ENCODE measurements around the gene AP3S2.
"Not testable (repeated sequence)": the region's sequence is repeated elsewhere in the genome, so short reads cannot be mapped to it uniquely, and the experiment has no call there.

AP3S2 gene

GRCh38 chr15:89870688-89871288, 23.0 kb downstream of the AP3S2 start:
- Histone ChIP-seq H3K27ac (no peak overlapping the region), H3K4me3 (ENCODE audit: low read depth, low read length) (no peak overlapping the region), H3K79me2 (no peaks in the 10 kb centered on the region), H3K4me1 (no peaks in the 10 kb centered on the region), H3K9me3 (ENCODE audit: control insufficient read depth, low read length) (no peaks in the 10 kb centered on the region), H3K9ac (no peak overlapping the region), H3K36me3 (ENCODE audit: control insufficient read depth, insufficient read depth, low read length) (no peaks in the 10 kb centered on the region), H2AFZ (no peak overlapping the region), H3K4me2 (ENCODE audit: low read length) (no peak overlapping the region), H3K27me3 (ENCODE audit: control insufficient read depth, insufficient read depth, low read length) (no peaks in the 10 kb centered on the region)
- no peak for TF ChIP-seq CTCF (IDR thresholded peaks at IDR 0.05)

DNA sequence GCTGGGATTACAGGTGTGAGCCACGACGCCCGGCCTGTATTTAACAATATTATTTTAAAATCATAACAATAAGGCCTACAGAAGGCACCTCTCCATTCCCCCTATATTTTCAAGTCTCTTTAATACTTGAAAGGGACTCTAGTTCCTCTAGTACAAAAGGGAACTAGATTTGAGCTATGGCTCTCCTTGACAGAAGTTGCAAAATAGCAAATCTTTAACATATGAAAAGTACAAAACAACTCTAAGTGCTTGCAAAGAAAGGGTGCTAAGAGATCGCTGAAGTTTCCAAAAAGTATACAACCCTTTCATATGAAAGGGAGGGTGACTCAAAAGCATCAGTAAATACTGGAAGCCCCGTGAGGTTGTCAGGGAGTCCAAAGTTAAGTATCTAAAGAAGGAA, 23.8 kb downstream of the AP3S2 start:
- no peak overlapping the region for H3K4me2 ChIP-seq (ENCODE audit: low read length)
- no peak overlapping the region for H3K27ac ChIP-seq
- no peaks in the 10 kb centered on the region for H3K79me2 ChIP-seq
- H3K36me3 ChIP-seq (ENCODE audit: control insufficient read depth, insufficient read depth, low read length), result no peaks in the 10 kb centered on the region
- no peaks in the 10 kb centered on the region for H3K4me1 ChIP-seq
- no peaks in the 10 kb centered on the region for H3K9me3 ChIP-seq (ENCODE audit: control insufficient read depth, low read length)
- no peak overlapping the region for H3K4me3 ChIP-seq (ENCODE audit: low read depth, low read length)
- H2AFZ ChIP-seq, result no peak overlapping the region
- H3K9ac ChIP-seq, result no peak overlapping the region
- no peak for TF ChIP-seq CTCF (IDR thresholded peaks at IDR 0.05)
- no peaks in the 10 kb centered on the region for H3K27me3 ChIP-seq (ENCODE audit: control insufficient read depth, insufficient read depth, low read length)

DNA sequence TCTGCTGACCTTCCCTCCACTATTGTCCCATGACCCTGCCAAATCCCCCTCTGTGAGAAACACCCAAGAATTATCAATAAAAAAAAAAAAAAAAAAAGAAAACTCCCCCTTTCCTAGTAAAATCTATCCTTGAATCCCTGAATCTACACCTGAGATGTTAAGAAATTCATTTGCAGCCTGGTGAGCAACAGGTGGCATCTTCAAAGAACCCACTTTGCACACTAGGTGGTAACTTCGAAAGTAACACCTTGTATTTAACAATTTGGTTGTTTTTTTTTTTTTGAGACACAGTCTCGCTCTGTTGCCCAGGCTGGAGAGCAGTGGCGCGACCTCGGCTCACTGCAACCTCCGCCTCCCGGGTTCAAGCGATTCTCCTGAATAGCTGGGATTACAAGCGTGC, 24.3 kb downstream of the AP3S2 start:
- not testable (repeated sequence) for H3K4me1 ChIP-seq; H3K4me3 ChIP-seq (ENCODE audit: low read depth, low read length); H3K4me2 ChIP-seq (ENCODE audit: low read length); H3K27me3 ChIP-seq (ENCODE audit: control insufficient read depth, insufficient read depth, low read length); H3K9me3 ChIP-seq (ENCODE audit: control insufficient read depth, low read length); H3K36me3 ChIP-seq (ENCODE audit: control insufficient read depth, insufficient read depth, low read length); H3K27ac ChIP-seq; H3K9ac ChIP-seq; H2AFZ ChIP-seq; H3K79me2 ChIP-seq

- no peaks in the 10 kb centered on the region for H3K27me3 ChIP-seq (ENCODE audit: control insufficient read depth, insufficient read depth, low read length)
- H3K4me1 ChIP-seq, result peaks cover 3% of the 10 kb centered on the region
- no peak overlapping the region for H2AFZ ChIP-seq
- no peak for TF ChIP-seq CTCF (IDR thresholded peaks at IDR 0.05)
- no peak overlapping the region for H3K27ac ChIP-seq
- H3K79me2 ChIP-seq, result no peaks in the 10 kb centered on the region
- no peak overlapping the region for H3K9ac ChIP-seq
- no peak overlapping the region for H3K4me2 ChIP-seq (ENCODE audit: low read length)
- no peaks in the 10 kb centered on the region for H3K36me3 ChIP-seq (ENCODE audit: control insufficient read depth, insufficient read depth, low read length)
- no peak overlapping the region for H3K4me3 ChIP-seq (ENCODE audit: low read depth, low read length)
- no peaks in the 10 kb centered on the region for H3K9me3 ChIP-seq (ENCODE audit: control insufficient read depth, low read length)
Observed at GRCh38 chr15:89864958-89865739, 28.6 kb downstream of the AP3S2 start.

DNA sequence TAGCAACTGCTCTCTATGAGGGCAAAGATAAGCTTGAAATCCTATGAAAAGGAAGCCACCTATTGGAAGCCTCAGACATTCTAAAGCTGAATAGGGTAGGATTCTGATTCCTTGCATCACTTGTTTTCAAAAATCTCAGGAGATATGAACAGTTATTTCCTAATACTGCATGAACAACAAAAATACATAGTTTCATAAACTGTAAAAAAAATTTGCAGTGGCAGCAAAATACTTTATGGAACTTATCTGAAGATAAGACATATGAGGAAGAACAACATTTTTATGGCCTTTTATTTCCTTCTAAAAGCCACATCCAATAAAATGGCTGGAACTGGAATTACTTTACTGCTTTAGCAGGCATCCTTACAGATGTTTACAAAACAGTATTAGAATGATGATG, 29.9 kb downstream of the AP3S2 start:
- Histone ChIP-seq H3K9me3 (ENCODE audit: control insufficient read depth, low read length) (no peaks in the 10 kb centered on the region), H3K27ac (no peak overlapping the region), H3K4me3 (ENCODE audit: low read depth, low read length) (no peak overlapping the region), H3K4me2 (ENCODE audit: low read length) (no peak overlapping the region), H3K4me1 (peaks cover 3% of the 10 kb centered on the region), H3K9ac (no peak overlapping the region), H3K36me3 (ENCODE audit: control insufficient read depth, insufficient read depth, low read length) (no peaks in the 10 kb centered on the region), H3K79me2 (no peaks in the 10 kb centered on the region), H2AFZ (no peak overlapping the region), H3K27me3 (ENCODE audit: control insufficient read depth, insufficient read depth, low read length) (no peaks in the 10 kb centered on the region)
- no peak for TF ChIP-seq CTCF (IDR thresholded peaks at IDR 0.05)

Measured in parathyroid adenoma (tissue), 2 donors.